HepG2 (cell line): ENCODE data around the gene LRSAM1. TPM values are rescaled to one million over a fixed set of nuclear protein-coding genes. Genes with fewer than 3 reads are reported as not detected.

ENCODE experiments used
- ATAC-seq: fragments of 200-7000 bp; cut with Tn5 transposase; 3 replicates; pipeline ENCODE4 v1.9.1; 2020; ENCODE audit warnings: mild to moderate bottlenecking, moderate library complexity
- BruUV-seq: library from RNA; stranded (reverse); fragments of 400-500 nt; replicated peaks from 2 replicates; lab custom pipeline; 2021; lab: Mats Ljungman, UMichigan
- CTCF ChIA-PET: fragments of 300-600 bp; formaldehyde crosslinking; extraction: SDS; loops from one replicate; lab custom pipeline; 2021; ENCODE audit warnings: low total read pairs, inconsistent platforms, low intra/inter-chr PET ratio; lab: Yijun Ruan, JAX
- POLR2A ChIA-PET: fragments of 350-600 bp; sonication (Branson Sonifier 250); formaldehyde crosslinking; loops from one replicate; lab custom pipeline; 2020; ENCODE audit warnings: antibody characterized with exemption, inconsistent platforms; lab: Yijun Ruan, JAX
- DNase-seq: peaks from one replicate; pipeline ENCODE4 v3.0.0-alpha.2; 2015; ENCODE audit warnings: low spot score
- FAIRE-seq: peaks from 3 replicates; lab custom pipeline; 2011; peaks lifted over from hg19 to GRCh38; lab: Jason Lieb, UNC
- H2AFZ ChIP-seq: one replicate; pipeline ENCODE4 v1.6.1; 2011; ENCODE audit warnings: low read length, inconsistent platforms
- H3K27ac ChIP-seq: fragments of 300-600 bp; 3 replicates; pipeline ENCODE4 v1.8.0; 2011; ENCODE audit warnings: mixed run types, mild to moderate bottlenecking, mixed read lengths, low read length, inconsistent platforms; ENCODE audit not compliant: insufficient read depth; ENCODE audit errors: extremely low read length
- H3K27me3 ChIP-seq, 2 experiments: fragments of 200-600 bp in 1 of 2; 2 replicates in 1 of 2; 3 replicates in 1 of 2; pipeline versions ENCODE4 v1.6.0 to v1.8.0; 2011; ENCODE audit warnings: low read length in 2 of 2, mild to moderate bottlenecking in 2 of 2, moderate library complexity in 2 of 2, inconsistent platforms in 1 of 2; ENCODE audit not compliant: insufficient read depth in 2 of 2, control insufficient read depth in 1 of 2
- H3K36me3 ChIP-seq, 2 experiments: fragments of 200-600 bp in 1 of 2; replicated peaks in 1 of 2; 2 replicates in 1 of 2; 3 replicates in 1 of 2; pipeline versions ENCODE4 v1.5.1 to v1.8.0; 2011; ENCODE audit warnings: low read length in 2 of 2, inconsistent platforms in 1 of 2; ENCODE audit not compliant: insufficient read depth in 2 of 2, control insufficient read depth in 1 of 2
- H3K4me1 ChIP-seq: 2 replicates; pipeline ENCODE4 v1.5.1; 2012; ENCODE audit warnings: low read length, inconsistent platforms; ENCODE audit not compliant: insufficient read depth
- H3K4me2 ChIP-seq: 2 replicates; pipeline ENCODE4 v1.6.0; 2011; ENCODE audit warnings: low read depth, low read length, inconsistent platforms
- H3K4me3 ChIP-seq, 3 experiments: fragments of 200-600 bp in 1 of 3; sonication (generic), shearing (Covaris generic) in 1 of 3; replicated peaks in 1 of 3; 2 replicates each; pipeline ENCODE4 v1.5.1; 2011 to 2016; ENCODE audit warnings: low read length in 3 of 3, inconsistent platforms in 2 of 3, low read depth in 2 of 3, mild to moderate bottlenecking in 2 of 3, control low read depth in 1 of 3, mixed read lengths in 1 of 3; ENCODE audit not compliant: insufficient read depth in 1 of 3
- H3K79me2 ChIP-seq: one replicate; pipeline ENCODE4 v1.6.1; 2011; ENCODE audit warnings: low read length, inconsistent platforms; ENCODE audit not compliant: insufficient read depth
- H3K9ac ChIP-seq: 2 replicates; pipeline ENCODE4 v1.6.0; 2011; ENCODE audit warnings: mild to moderate bottlenecking, low read depth, low read length, inconsistent platforms; ENCODE audit not compliant: insufficient read depth
- H3K9me3 ChIP-seq: 2 replicates; pipeline ENCODE4 v1.5.1; 2012; ENCODE audit warnings: mild to moderate bottlenecking, low read length
- H4K20me1 ChIP-seq: 2 replicates; pipeline ENCODE4 v1.6.0; 2011; ENCODE audit warnings: inconsistent platforms, mild to moderate bottlenecking, low read length, moderate library complexity; ENCODE audit not compliant: insufficient read depth
- AKNA ChIP-seq: sonication (generic); formaldehyde crosslinking; IDR thresholded peaks from 2 replicates; pipeline ENCODE4 v1.4.0; 2020; ENCODE audit warnings: missing genetic modification reagents, borderline replicate concordance
- BRF2 ChIP-seq: sonication (generic); formaldehyde crosslinking; IDR thresholded peaks from 2 replicates; pipeline ENCODE4 v1.8.1; 2022; ENCODE audit warnings: mild to moderate bottlenecking, missing genetic modification reagents
- FOSL1 ChIP-seq: sonication (generic); formaldehyde crosslinking; IDR thresholded peaks from 2 replicates; pipeline ENCODE4 v1.9.0; 2021; ENCODE audit warnings: missing genetic modification reagents, borderline replicate concordance
- FOXA3 ChIP-seq: IDR thresholded peaks from 2 replicates; pipeline ENCODE4 v1.6.1; 2016; ENCODE audit warnings: missing genetic modification reagents, missing compliant biosample characterization
- IKZF1 ChIP-seq: fragments of 450-650 bp; IDR thresholded peaks from 2 replicates; pipeline ENCODE4 v1.7.1; 2016
- KLF9 ChIP-seq: IDR thresholded peaks from 2 replicates; pipeline ENCODE4 v1.6.1; 2016; ENCODE audit warnings: low read depth
- PLRG1 ChIP-seq: fragments of 450-650 bp; conservative IDR thresholded peaks from 2 replicates; pipeline ENCODE4 v1.6.1; 2016
- PRDM15 ChIP-seq: sonication (generic); formaldehyde crosslinking; IDR thresholded peaks from 2 replicates; pipeline ENCODE4 v1.4.0; 2020; ENCODE audit warnings: missing genetic modification reagents
- ZMAT5 ChIP-seq: sonication (generic); formaldehyde crosslinking; IDR thresholded peaks from 2 replicates; pipeline ENCODE4 v1.5.0; 2020; ENCODE audit warnings: mild to moderate bottlenecking, low read depth, missing genetic modification reagents, borderline replicate concordance
- ZNF205 ChIP-seq: IDR thresholded peaks from 2 replicates; pipeline ENCODE4 v1.6.1; 2018; ENCODE audit warnings: missing biosample characterization, missing genetic modification reagents
- ZNF224 ChIP-seq: sonication (generic); formaldehyde crosslinking; IDR thresholded peaks from 2 replicates; pipeline ENCODE4 v1.5.0; 2020; ENCODE audit warnings: mild to moderate bottlenecking, missing genetic modification reagents
- ZNF256 ChIP-seq: sonication (generic); formaldehyde crosslinking; conservative IDR thresholded peaks from 2 replicates; pipeline ENCODE4 v1.4.0; 2020; ENCODE audit warnings: missing genetic modification reagents
- ZNF274 ChIP-seq: sonication (generic); formaldehyde crosslinking; IDR thresholded peaks from 2 replicates; pipeline ENCODE4 v1.5.1; 2020; ENCODE audit warnings: mild to moderate bottlenecking, missing genetic modification reagents
- ZNF333 ChIP-seq: sonication (generic); formaldehyde crosslinking; IDR thresholded peaks from 2 replicates; pipeline ENCODE4 v1.4.0; 2020; ENCODE audit warnings: mild to moderate bottlenecking, missing genetic modification reagents, borderline replicate concordance
- ZNF501 ChIP-seq: sonication (generic); formaldehyde crosslinking; IDR thresholded peaks from 2 replicates; pipeline ENCODE4 v1.5.1; 2020; ENCODE audit warnings: mild to moderate bottlenecking, moderate library complexity, missing genetic modification reagents
- WGBS: methylation state at CpG from one replicate; pipeline ENCODE4 v1.1.6; 2017; ENCODE audit warnings: low lambda C conversion rate; 5-methylcytosine and 5-hydroxymethylcytosine counted together
- in situ Hi-C: cut with HindIII; loops from 2 replicates; pipeline ENCODE4 v1.10.0; 2017; ENCODE audit warnings: low pct_unique_long_range_greater_than_20kb; ENCODE audit not compliant: extremely low pct_ligation_motif_present
- intact Hi-C: fragments of 100-400 bp; cut with micrococcal nuclease; formaldehyde crosslinking; loops from one replicate; pipeline ENCODE4 v1.10.0; 2022; ENCODE audit not compliant: unreplicated experiment
- polyA plus RNA-seq, 8 experiments: library from polyadenylated mRNA; depleted of rRNA in 3 of 8; stranded (reverse) in 7 of 8; unstranded in 1 of 8; fragments of >200 nt; fragmentation: Illumina TruSeq in 4 of 8; extraction: Trizol in 4 of 8; gene quantifications; 2 replicates each; pipeline versions ENCODE4 v1.2.1 to v1.2.3, GENCODE V29; 2011 to 2016; ENCODE audit warnings: low read depth in 4 of 8, missing spikeins in 1 of 8, mixed read lengths in 1 of 8; ENCODE audit not compliant: insufficient read depth in 1 of 8
- total RNA-seq, 5 experiments: library from RNA; depleted of rRNA; stranded (reverse); fragments of >200 nt; fragmentation: Illumina TruSeq; extraction: Trizol; gene quantifications; 2 replicates each; pipeline ENCODE4 v1.2.3, GENCODE V29; 2016; ENCODE audit warnings: low read depth in 1 of 5

Gene LRSAM1
- total and polyA plus RNA-seq, 2 of the 13 experiments (the other 11 are each of a cell fraction or from before 2014, with no cell fraction given), result 8.7 to 10.2 TPM

GRCh38 chr9:127467621-127468020 is 16.3 kb downstream of the LRSAM1 start (continued):
- TF ChIP-seq PRDM15, result no peak
- no peak for TF ChIP-seq ZNF274

GRCh38 chr9:127470662-127471061 is 19.4 kb downstream of the LRSAM1 start:
- Histone ChIP-seq H3K9ac (no peak overlapping the region), H3K36me3 (peaks cover 7 to 8% of the 10 kb centered on the region in 2 experiments; a peak in 3 of 5 replicates), H2AFZ (no peak overlapping the region), H3K27me3 (no peaks in the 10 kb centered on the region), H3K27ac (no peak overlapping the region), H4K20me1 (no peaks in the 10 kb centered on the region), H3K9me3 (no peaks in the 10 kb centered on the region), H3K4me3 (no peak overlapping the region), H3K4me2 (no peak overlapping the region), H3K79me2 (no peaks in the 10 kb centered on the region), H3K4me1 (peaks cover 13% of the 10 kb centered on the region)
- ChIA-PET POLR2A (no interaction called here), CTCF (no interaction called here)
- in situ Hi-C loops (no loop called here), intact Hi-C loops (no loop called here)
- WGBS, result 92% methylated on average over 3 of the region's 3 CpGs
- no TSS peak for BruUV-seq
- FAIRE-seq, result no peak
- ATAC-seq, result no peak
- DNase-seq, result no peak
- TF ChIP-seq ZNF333 (CRISPR knock-in tag), result no peak
- no peak for TF ChIP-seq ZNF224
- no peak for TF ChIP-seq BRF2 (CRISPR knock-in tag)
- TF ChIP-seq ZNF501 (CRISPR knock-in tag), result no peak
- TF ChIP-seq IKZF1, result no peak
- TF ChIP-seq ZMAT5 (CRISPR knock-in tag), result no peak
- TF ChIP-seq ZNF256 (CRISPR knock-in tag), result no peak
- no peak for TF ChIP-seq FOXA3 (CRISPR knock-in tag)
- no peak for TF ChIP-seq AKNA (CRISPR knock-in tag)
- no peak for TF ChIP-seq KLF9 (CRISPR knock-in tag)
- no peak for TF ChIP-seq ZNF205
- no peak for TF ChIP-seq FOSL1 (CRISPR knock-in tag)
- no peak for TF ChIP-seq PLRG1
